Camera-type eye (tissue), 1 donor: ENCODE data around the gene IFNA5. TPM values are rescaled to one million over a fixed set of nuclear protein-coding genes. Genes with fewer than 3 reads are reported as not detected.

Source experiments
- total RNA-seq: library from RNA; depleted of rRNA; stranded (reverse); fragments of >200 nt; gene quantifications from one replicate; pipeline ENCODE4 v1.2.3, GENCODE V29; 2014

The IFNA5 gene
- not detected for total RNA-seq

DNA sequence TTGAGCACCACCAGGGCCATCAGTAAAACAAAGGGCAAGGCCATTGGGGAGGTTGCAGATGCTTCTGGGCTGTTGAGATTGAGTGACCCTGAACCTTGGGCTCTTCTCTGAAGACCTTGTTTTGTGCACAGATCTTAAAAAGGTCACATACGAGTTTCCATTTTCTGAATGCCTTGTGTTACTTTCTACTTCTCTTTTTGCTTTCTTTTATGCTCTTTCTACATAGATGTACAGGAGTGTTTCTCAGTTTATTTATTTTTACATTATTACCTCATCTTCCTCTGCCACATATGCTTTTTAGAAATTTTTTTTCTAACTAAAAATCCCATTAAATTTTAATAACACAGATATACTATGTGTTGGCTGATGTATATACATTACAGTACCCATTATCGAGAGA is at the start of gene IFNA5:
Gene IFNA5, minus strand, starts transcription at position 101 of the 400 bp plus-strand sequence. Its CDS starts 57 bp downstream, at position 44.

GRCh38 chr9:21350787-21351186 is 45.7 kb upstream of the IFNA5 start, which contains the start of gene IFNA6:
Gene IFNA6 (minus strand): TSS chr9:21350887. CDS start chr9:21350887, 0 bp downstream.

DNA sequence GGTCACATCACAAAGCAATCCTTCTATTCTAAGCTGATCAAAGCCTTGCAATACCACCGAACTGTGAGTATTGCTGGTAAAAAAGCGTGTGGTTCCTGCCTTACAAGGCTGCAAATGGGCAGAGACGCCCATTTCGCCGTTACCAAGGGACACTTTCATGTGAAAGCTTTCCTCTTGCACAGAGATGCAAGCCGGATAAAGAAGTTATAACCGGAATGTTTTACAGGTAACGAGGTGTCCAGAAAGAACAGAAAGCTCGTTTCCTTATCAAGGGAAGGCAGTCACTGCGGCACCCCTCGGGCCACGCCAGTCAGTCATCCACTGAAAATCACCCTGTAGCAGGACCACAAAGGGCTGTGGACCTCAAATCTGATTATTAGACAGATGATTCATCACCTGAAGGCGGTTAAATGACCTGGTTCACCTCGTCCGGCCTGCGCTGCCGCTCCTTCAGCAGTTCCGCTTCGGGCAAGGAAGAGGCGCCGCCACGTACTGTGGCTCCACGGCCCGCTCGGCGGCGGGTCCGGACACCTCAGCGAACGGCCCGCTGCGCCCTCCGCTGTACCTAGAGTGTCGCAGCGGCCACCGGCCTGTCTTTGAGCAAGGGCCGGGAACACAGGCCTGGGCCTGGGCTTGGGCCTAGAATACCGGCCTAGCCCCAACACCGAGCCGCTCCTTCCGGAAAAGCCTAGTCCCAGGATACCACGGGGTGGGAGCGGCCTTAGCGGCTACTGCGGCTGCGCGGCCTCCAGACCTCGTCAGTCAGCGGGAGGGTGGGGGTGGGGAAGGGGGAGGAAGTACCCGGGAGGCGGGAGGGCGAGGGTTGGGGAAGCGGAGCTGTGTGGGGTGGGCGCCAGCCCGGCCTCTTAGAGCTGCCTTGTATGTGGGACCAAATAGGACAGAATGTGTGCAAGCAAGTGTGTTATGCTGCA is 29.9 kb upstream of the IFNA5 start, which contains the start of gene KLHL9:
Gene KLHL9, minus strand, starts transcription at position 704 of the 932 bp plus-strand sequence. Its CDS starts 545 bp downstream, at position 159.

Other genes starting within 250 kb of the IFNA5 start
- not detected for gene IFNB1, start 227.4 kb downstream of the IFNA5 start, total RNA-seq
- gene IFNW1, start 163.5 kb downstream of the IFNA5 start, total RNA-seq, result not detected
- gene IFNA21, start 138.7 kb downstream of the IFNA5 start, total RNA-seq, result not detected
- gene IFNA4, start 117.7 kb downstream of the IFNA5 start, total RNA-seq, result not detected
- not detected for gene IFNA7, start 103.1 kb downstream of the IFNA5 start, total RNA-seq
- not detected for gene IFNA10, start 98.2 kb downstream of the IFNA5 start, total RNA-seq
- gene IFNA16, start 88.0 kb downstream of the IFNA5 start, total RNA-seq, result not detected
- not detected for gene IFNA17, start 77.1 kb downstream of the IFNA5 start, total RNA-seq
- not detected for gene IFNA14, start 65.3 kb downstream of the IFNA5 start, total RNA-seq
- 68.1 TPM for gene KLHL9, start 30.1 kb upstream of the IFNA5 start, total RNA-seq
- not detected for gene IFNA6, start 45.6 kb upstream of the IFNA5 start, total RNA-seq
- gene IFNA13, start 62.7 kb upstream of the IFNA5 start, total RNA-seq, result not detected
- gene IFNA2, start 80.1 kb upstream of the IFNA5 start, total RNA-seq, result not detected
- not detected for gene IFNA8, start 103.8 kb upstream of the IFNA5 start, total RNA-seq
- gene IFNA1, start 135.1 kb upstream of the IFNA5 start, total RNA-seq, result not detected
- not detected for gene IFNE, start 177.0 kb upstream of the IFNA5 start, total RNA-seq